Central memory CD8-positive, alpha-beta T cell (primary cell): ENCODE results near the gene DTWD2.
"Not testable (repeated sequence)": the region's sequence is repeated elsewhere in the genome, so short reads cannot be mapped to it uniquely, and the experiment has no call there.

Experiments
- ATAC-seq: fragments of 150-1000 bp; cut with Tn5 transposase; replicated peaks from 2 replicates; pipeline ENCODE4 v1.10.0; 2022; ENCODE audit warnings: mild to moderate bottlenecking, moderate FRiP score, moderate number of reproducible peaks; ENCODE audit not compliant: poor library complexity, severe bottlenecking; ENCODE audit errors: extremely low read depth
- DNase-seq, 2 donors: peaks; one replicate each; pipeline ENCODE4 v3.0.0; 2021; ENCODE audit warnings: low spot score in 2 of 2
- H3K27ac Mint-ChIP-seq: one replicate; pipeline ENCODE4 v1.8.0; 2022; ENCODE audit warnings: low read depth, mild to moderate bottlenecking, moderate library complexity, mixed read lengths
- H3K27me3 Mint-ChIP-seq: one replicate; pipeline ENCODE4 v1.8.0; 2022; ENCODE audit warnings: mixed read lengths
- H3K36me3 Mint-ChIP-seq: one replicate; pipeline ENCODE4 v1.8.0; 2022; ENCODE audit warnings: mild to moderate bottlenecking, moderate library complexity, mixed read lengths; ENCODE audit not compliant: insufficient read depth
- H3K4me1 Mint-ChIP-seq: one replicate; pipeline ENCODE4 v1.8.0; 2022; ENCODE audit warnings: mixed read lengths
- H3K4me3 Mint-ChIP-seq: one replicate; pipeline ENCODE4 v1.8.0; 2022; ENCODE audit warnings: mild to moderate bottlenecking, moderate library complexity, mixed read lengths
- H3K9me3 Mint-ChIP-seq: one replicate; pipeline ENCODE4 v1.8.0; 2022; ENCODE audit warnings: mixed read lengths

DTWD2 gene

GRCh38 chr5:118963169-118963568, 25.2 kb downstream of the DTWD2 start:
- Mint-ChIP-seq H3K4me3 (no peak overlapping the region), H3K9me3 (no peaks in the 10 kb centered on the region), H3K36me3 (peaks cover 3% of the 10 kb centered on the region), H3K4me1 (peaks cover 8% of the 10 kb centered on the region), H3K27me3 (no peaks in the 10 kb centered on the region), H3K27ac (no peak overlapping the region)
- ATAC-seq (no peak), DNase-seq (no peak)

GRCh38 chr5:118960557-118960956, 27.8 kb downstream of the DTWD2 start:
- Mint-ChIP-seq H3K27ac (no peak overlapping the region), H3K4me1 (peaks cover 5% of the 10 kb centered on the region), H3K4me3 (no peak overlapping the region), H3K27me3 (no peaks in the 10 kb centered on the region), H3K36me3 (peaks cover 3% of the 10 kb centered on the region), H3K9me3 (no peaks in the 10 kb centered on the region)
- DNase-seq (no peak), ATAC-seq (no peak)

GRCh38 chr5:118956727-118957126, 31.6 kb downstream of the DTWD2 start:
- no peak overlapping the region for H3K4me3 Mint-ChIP-seq
- ATAC-seq, result no peak
- no peak overlapping the region for H3K27ac Mint-ChIP-seq
- DNase-seq, result no peak
- no peaks in the 10 kb centered on the region for H3K27me3 Mint-ChIP-seq
- no peaks in the 10 kb centered on the region for H3K9me3 Mint-ChIP-seq
- H3K4me1 Mint-ChIP-seq, result no peaks in the 10 kb centered on the region
- peaks cover 3% of the 10 kb centered on the region for H3K36me3 Mint-ChIP-seq

- H3K36me3 Mint-ChIP-seq, result peaks cover 3% of the 10 kb centered on the region
- no peak overlapping the region for H3K4me3 Mint-ChIP-seq
- no peak for ATAC-seq
- H3K4me1 Mint-ChIP-seq, result no peaks in the 10 kb centered on the region
- no peaks in the 10 kb centered on the region for H3K9me3 Mint-ChIP-seq
- H3K27me3 Mint-ChIP-seq, result no peaks in the 10 kb centered on the region
- no peak overlapping the region for H3K27ac Mint-ChIP-seq
- DNase-seq, result no peak
Observed at GRCh38 chr5:118953652-118954005, 34.7 kb downstream of the DTWD2 start.

- H3K4me3 Mint-ChIP-seq, result no peak overlapping the region
- no peaks in the 10 kb centered on the region for H3K36me3 Mint-ChIP-seq
- H3K27ac Mint-ChIP-seq, result no peak overlapping the region
- no peak for DNase-seq
- H3K4me1 Mint-ChIP-seq, result no peaks in the 10 kb centered on the region
- H3K27me3 Mint-ChIP-seq, result no peaks in the 10 kb centered on the region
- no peak for ATAC-seq
- no peaks in the 10 kb centered on the region for H3K9me3 Mint-ChIP-seq
Observed at GRCh38 chr5:118952992-118953651, 35.2 kb downstream of the DTWD2 start.

GRCh38 chr5:118952306-118952705, 36.0 kb downstream of the DTWD2 start:
- H3K27ac Mint-ChIP-seq, ATAC-seq, H3K4me3 Mint-ChIP-seq, H3K4me1 Mint-ChIP-seq, H3K27me3 Mint-ChIP-seq, DNase-seq, H3K9me3 Mint-ChIP-seq, H3K36me3 Mint-ChIP-seq: not testable (repeated sequence)

GRCh38 chr5:118950354-118950753, 38.0 kb downstream of the DTWD2 start:
- ATAC-seq, H3K4me3 Mint-ChIP-seq, H3K27ac Mint-ChIP-seq, H3K9me3 Mint-ChIP-seq, H3K27me3 Mint-ChIP-seq, H3K36me3 Mint-ChIP-seq, DNase-seq, H3K4me1 Mint-ChIP-seq: not testable (repeated sequence)

- Mint-ChIP-seq H3K9me3 (no peaks in the 10 kb centered on the region), H3K27me3 (no peaks in the 10 kb centered on the region), H3K4me3 (no peak overlapping the region), H3K36me3 (peaks cover 1% of the 10 kb centered on the region), H3K4me1 (no peaks in the 10 kb centered on the region), H3K27ac (no peak overlapping the region)
- ATAC-seq (no peak), DNase-seq (no peak)
Observed at GRCh38 chr5:118946138-118946800, 42.1 kb downstream of the DTWD2 start.

GRCh38 chr5:118937393-118938061, 50.8 kb downstream of the DTWD2 start:
- peaks cover 2% of the 10 kb centered on the region for H3K36me3 Mint-ChIP-seq
- DNase-seq (no peak), ATAC-seq (no peak)

GRCh38 chr5:118933703-118934102, 54.6 kb downstream of the DTWD2 start:
- Mint-ChIP-seq H3K4me1 (no peaks in the 10 kb centered on the region), H3K27me3 (no peaks in the 10 kb centered on the region), H3K36me3 (peaks cover 2% of the 10 kb centered on the region), H3K9me3 (no peaks in the 10 kb centered on the region), H3K27ac (no peak overlapping the region), H3K4me3 (no peak overlapping the region)
- no peak for DNase-seq
- no peak for ATAC-seq

More at GRCh38 chr5:118937393-118938061, 50.8 kb downstream of the DTWD2 start:
- H3K9me3 Mint-ChIP-seq, result no peaks in the 10 kb centered on the region
- H3K4me1 Mint-ChIP-seq, result no peaks in the 10 kb centered on the region
- no peak overlapping the region for H3K4me3 Mint-ChIP-seq
- H3K27me3 Mint-ChIP-seq, result no peaks in the 10 kb centered on the region
- H3K27ac Mint-ChIP-seq, result no peak overlapping the region

GRCh38 chr5:118931564-118931963, 56.8 kb downstream of the DTWD2 start:
- ATAC-seq (no peak), DNase-seq (no peak)
- Mint-ChIP-seq H3K27ac (no peak overlapping the region), H3K27me3 (no peaks in the 10 kb centered on the region), H3K4me3 (no peak overlapping the region), H3K4me1 (no peaks in the 10 kb centered on the region), H3K9me3 (no peaks in the 10 kb centered on the region), H3K36me3 (peaks cover 2% of the 10 kb centered on the region)

GRCh38 chr5:118924006-118924389, 64.3 kb downstream of the DTWD2 start:
- DNase-seq, result no peak
- H3K9me3 Mint-ChIP-seq, result no peaks in the 10 kb centered on the region
- H3K36me3 Mint-ChIP-seq, result peaks cover 3% of the 10 kb centered on the region
- H3K4me3 Mint-ChIP-seq, result no peak overlapping the region
- no peak overlapping the region for H3K27ac Mint-ChIP-seq
- H3K27me3 Mint-ChIP-seq, result no peaks in the 10 kb centered on the region
- H3K4me1 Mint-ChIP-seq, result no peaks in the 10 kb centered on the region
- no peak for ATAC-seq
